HG02798 (cell line): Measurements from ENCODE around the gene THAP12.

Experiments used
- ATAC-seq: cut with Tn5 transposase; IDR thresholded peaks from one replicate; pipeline ENCODE4 v1.9.1; 2021; ENCODE audit warnings: mild to moderate bottlenecking; ENCODE audit not compliant: unreplicated experiment, poor library complexity

THAP12 gene

GRCh38 chr11:76310832-76311595 is 69.9 kb downstream of the THAP12 start:
- ATAC-seq = no peak

- no peak for ATAC-seq
These were observed 72.8 kb downstream of the THAP12 start for GRCh38 chr11:76307978-76308747.

GRCh38 chr11:76307396-76307795 is 73.5 kb downstream of the THAP12 start:
- ATAC-seq = no peak

- ATAC-seq = no peak
These were observed 77.5 kb downstream of the THAP12 start for GRCh38 chr11:76303399-76303798.

GRCh38 chr11:76302996-76303395 is 77.9 kb downstream of the THAP12 start:
- no peak for ATAC-seq
